SK-N-MC (cell line): ENCODE measurements around the gene C2CD4B.

ENCODE experiments used
- EZH2 ChIP-seq: fragments of 200-600 bp; sonication (generic); IDR thresholded peaks from one replicate; pipeline ENCODE4 v1.6.1; 2017; ENCODE audit warnings: antibody characterized with exemption
- FOXP2 ChIP-seq: optimal IDR thresholded peaks from 2 replicates; pipeline ENCODE3; 2011; ENCODE audit warnings: mild to moderate bottlenecking, moderate library complexity; ENCODE audit not compliant: insufficient read depth; ENCODE audit errors: extremely low read length, control extremely low read depth
- POLR2AphosphoS5 ChIP-seq: IDR thresholded peaks from 2 replicates; pipeline ENCODE4 v1.6.1; 2012; ENCODE audit warnings: mild to moderate bottlenecking, low read depth, low read length, borderline replicate concordance

DNA sequence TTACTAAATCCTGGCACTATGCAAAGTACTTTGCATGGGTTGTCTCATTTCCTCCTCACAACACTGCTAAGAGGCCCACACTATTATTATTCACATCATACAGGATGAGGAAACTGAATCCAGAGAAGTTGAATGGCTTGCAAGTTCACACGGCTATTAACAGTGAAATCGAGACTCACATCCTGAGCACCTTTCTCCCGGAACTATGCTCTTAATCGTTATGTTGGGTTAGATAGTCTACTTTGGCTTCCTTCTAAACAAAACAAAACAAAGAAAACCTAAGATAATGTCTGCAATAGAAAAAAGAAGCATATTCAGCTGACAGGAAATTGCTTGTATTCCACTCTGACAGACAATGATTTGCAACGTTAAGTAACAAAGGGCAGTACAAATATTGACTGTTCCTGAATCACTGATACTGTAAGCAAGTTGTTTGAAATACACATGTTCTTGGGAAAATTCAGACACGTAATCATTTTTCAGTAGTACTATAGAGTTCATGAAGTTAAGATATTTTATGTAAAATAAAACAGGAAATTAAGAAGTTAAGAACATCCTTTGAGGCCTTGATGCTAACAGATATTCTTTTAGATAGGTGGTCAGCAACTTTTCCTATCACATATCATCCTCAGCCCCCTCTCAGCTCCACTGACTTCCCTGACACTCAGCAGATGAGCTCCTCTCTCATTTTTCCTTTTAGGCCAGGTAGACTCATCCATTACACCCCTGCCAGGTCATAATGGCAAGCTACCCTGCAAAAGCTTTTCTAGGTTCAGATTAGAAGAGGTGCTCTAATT lies 40.7 kb downstream of the C2CD4B start:
- TF ChIP-seq FOXP2 (no peak), POLR2AphosphoS5 (no peak), EZH2 (no peak)
